KBM-7 (cell line): Measurements from ENCODE around the gene GID4.

Experiments
- DNase-seq: peaks from one replicate; pipeline ENCODE4 v3.0.0-alpha.2; 2015
- in situ Hi-C: fragments of 300-500 bp; cut with MboI; formaldehyde crosslinking; loops from 2 replicates; pipeline ENCODE4 v1.14.3; 2020; ENCODE audit warnings: low sequenced_read_pairs, low pct_unique_long_range_greater_than_20kb, mixed read lengths

GID4 gene

GRCh38 chr17:18039535-18040260, 490 bp downstream of the GID4 start:
- in situ Hi-C loops = no loop called here
- DNase-seq = peak; percentile 29

GRCh38 chr17:18040261-18040858, 1.2 kb downstream of the GID4 start:
- peak; percentile 15 for DNase-seq
- in situ Hi-C loops = no loop called here

- DNase-seq = no peak
- in situ Hi-C loops = no loop called here
Observed at GRCh38 chr17:18041776-18042175, 2.6 kb downstream of the GID4 start.

DNA sequence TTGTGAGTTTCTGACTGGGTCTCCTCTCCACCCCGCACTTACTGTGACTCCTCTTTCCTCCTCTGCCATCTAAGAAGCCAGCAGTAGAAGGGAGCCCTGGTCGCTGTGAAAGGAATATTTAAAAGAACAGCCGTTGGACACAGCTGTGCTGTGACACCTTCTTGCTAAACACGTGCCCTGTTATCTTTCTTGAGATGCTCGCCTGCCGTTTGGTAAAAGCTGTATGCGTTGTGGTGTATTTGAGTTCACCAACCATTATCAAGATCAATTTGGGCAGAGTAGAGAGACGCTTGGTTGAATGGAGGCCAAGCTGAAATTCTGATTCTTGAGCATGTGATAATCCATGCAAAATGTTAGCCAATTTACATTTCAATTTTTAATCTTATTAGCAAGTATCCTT, 3.8 kb downstream of the GID4 start:
- in situ Hi-C loops = no loop called here
- DNase-seq = no peak

DNA sequence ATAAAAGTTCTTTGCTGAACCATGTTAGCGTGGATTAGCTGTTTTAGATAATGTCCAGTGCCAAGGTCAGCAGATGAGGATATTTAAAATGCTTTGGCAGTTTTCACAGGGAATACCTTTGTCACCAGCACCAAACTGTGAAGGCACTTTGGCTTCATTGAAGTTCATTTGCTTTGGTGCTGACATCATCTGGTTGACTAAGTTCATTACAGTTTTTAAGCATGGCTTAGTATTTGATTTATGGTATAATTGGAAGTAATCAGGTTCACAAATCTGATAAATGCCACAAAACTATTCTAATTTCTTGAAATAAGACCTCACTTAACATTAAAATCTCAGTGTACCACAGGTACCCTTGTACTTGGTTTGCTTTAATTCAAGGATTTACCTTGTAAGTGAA, 4.3 kb downstream of the GID4 start:
- peak; percentile 11 for DNase-seq
- in situ Hi-C loops = no loop called here

GRCh38 chr17:18044609-18045008, 5.4 kb downstream of the GID4 start:
- DNase-seq = no peak
- in situ Hi-C loops = no loop called here

DNA sequence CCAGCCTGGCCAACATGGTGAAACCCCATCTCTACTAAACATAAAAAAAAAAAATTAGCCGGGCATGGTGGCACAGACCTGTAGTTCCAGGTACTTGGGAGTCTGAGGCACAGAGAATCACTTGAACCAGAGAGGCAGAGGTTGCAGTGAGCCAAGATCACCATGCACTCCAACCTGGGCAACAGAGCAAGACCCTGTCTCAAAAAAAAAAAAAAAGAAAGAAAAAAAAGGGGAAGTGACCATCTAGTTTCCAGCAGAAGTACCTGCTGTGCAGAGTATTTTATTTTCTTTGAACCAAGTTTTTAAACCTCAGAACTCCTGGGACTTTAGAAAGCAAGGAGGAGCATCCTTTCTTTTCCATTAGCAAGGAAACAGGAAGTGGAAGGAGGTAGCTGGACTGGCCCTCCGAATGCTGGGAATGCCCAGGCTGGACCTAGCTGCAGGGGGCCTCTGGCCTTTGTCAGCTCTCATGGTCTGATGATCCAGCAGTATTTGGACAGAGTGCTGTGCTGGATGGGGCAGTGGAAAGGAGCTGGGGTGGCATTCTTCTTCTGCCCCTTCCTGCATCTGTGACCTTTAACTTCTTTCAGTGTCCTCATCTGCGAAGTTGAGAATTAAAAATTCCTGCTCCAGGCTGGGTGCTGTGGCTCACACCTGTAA, 6.6 kb downstream of the GID4 start:
- peak; percentile 27 for DNase-seq
- in situ Hi-C loops = no loop called here

- no peak for DNase-seq
- in situ Hi-C loops = no loop called here
Observed at GRCh38 chr17:18055597-18055996, 16.4 kb downstream of the GID4 start.

DNA sequence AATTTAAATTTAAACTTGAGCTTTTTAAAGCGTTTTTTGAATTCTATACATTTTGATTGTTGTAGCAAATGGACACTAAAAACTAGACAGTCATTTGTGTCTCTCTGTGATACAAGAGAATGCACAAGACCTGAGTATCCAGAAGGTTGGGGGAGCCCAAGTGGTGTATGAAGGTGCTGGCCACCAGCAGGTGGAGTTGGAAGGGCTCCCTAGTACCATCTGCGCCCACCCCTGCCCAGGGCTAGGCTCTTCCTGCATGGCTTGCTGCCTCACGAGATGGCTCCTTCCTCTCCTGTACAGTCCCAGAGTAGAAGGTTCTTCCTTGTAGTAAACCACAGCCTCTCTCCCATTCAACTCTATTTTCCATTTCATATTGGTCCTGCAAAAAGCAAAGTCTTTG, 17.0 kb downstream of the GID4 start:
- in situ Hi-C loops = no loop called here
- peak; percentile 14 for DNase-seq

GRCh38 chr17:18059283-18059682, 20.1 kb downstream of the GID4 start:
- no peak for DNase-seq

GRCh38 chr17:18064053-18064452, 24.8 kb downstream of the GID4 start:
- in situ Hi-C loops = no loop called here
- DNase-seq = peak; percentile 18

More at GRCh38 chr17:18059283-18059682, 20.1 kb downstream of the GID4 start:
- in situ Hi-C loops = no loop called here

- no peak for DNase-seq
- in situ Hi-C loops = no loop called here
Observed at GRCh38 chr17:18065546-18065945, 26.3 kb downstream of the GID4 start.

DNA sequence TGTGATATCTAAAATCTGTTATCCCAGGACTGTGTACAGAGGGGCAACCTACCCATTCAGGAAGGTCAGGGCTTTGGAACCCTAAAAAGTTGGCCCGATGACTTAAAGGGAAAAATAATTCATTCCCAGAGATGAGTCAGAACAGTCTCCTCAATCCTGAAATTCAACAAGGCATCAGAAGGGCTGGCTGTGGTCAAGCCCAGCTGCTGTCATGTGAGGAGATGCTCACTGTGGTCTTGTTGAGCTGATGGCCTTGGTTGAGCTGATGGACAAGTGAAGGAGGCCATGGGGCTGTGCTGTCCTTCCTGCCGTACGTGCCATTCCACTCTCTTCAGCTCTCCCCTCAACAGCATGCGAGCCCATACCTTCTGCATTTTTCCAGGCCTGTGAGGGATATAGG, 27.7 kb downstream of the GID4 start:
- in situ Hi-C loops = no loop called here
- no peak for DNase-seq

DNA sequence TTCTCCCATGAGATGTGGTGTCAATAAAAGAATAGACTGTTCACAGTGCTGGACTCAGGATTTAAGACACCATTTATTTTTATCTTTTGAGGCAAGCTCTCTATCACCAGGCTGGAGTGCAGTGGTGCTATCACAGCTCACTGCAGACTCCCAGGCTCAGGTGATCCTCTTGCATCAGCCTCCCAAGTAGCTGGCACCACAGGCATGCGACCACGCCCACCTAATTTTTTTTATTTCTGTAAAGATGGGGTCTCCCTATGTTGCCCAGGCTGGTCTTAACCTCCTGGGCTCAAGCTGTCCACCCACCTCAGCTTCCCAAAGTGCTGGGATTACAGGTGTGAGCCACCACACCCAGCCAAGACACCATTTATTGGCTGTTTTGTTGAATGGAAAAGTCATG, 29.9 kb downstream of the GID4 start:
- no peak for DNase-seq
- in situ Hi-C loops = no loop called here

GRCh38 chr17:18070861-18071340, 31.7 kb downstream of the GID4 start:
- in situ Hi-C loops = no loop called here
- peak; percentile 81 for DNase-seq

DNA sequence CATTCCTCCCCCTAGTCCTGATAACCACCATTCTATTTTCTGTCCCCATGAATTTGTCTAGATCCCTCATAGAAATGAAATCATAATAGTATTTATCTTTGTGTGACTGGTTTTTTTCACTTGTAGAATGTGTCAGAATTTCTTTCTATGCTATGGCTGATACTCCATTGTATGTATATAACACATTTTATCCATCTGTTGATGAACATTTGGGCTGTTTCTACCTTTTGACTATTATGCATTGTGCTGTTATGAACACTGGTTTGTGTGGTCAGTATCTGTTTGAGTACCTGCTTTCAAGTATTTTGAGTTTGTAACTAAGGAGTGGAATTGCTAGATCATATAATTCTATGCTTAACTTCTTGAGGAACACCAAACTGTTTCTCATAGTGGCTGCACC, 32.5 kb downstream of the GID4 start:
- no peak for DNase-seq
- in situ Hi-C loops = no loop called here

- in situ Hi-C loops = no loop called here
Observed at GRCh38 chr17:18074566-18075272, 35.5 kb downstream of the GID4 start.

DNA sequence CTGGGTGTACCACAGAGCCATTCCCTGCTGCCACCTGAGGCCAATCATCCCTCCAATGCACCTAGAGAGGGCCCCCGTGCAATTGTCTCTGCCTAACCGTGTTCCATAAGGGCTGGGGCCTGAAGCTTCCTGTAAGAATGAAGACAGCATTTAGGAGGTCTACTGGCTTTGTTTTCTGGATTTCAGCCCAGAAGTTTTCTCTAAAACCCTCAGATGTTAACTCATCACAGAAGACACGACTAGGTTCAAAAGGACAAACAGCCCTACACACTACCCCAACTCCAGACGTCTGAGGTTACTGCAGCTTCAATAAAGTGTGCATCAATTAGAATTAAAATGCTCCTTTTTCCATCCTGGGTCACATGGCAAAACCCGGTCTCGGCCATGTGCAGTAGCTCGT, 37.7 kb downstream of the GID4 start:
- in situ Hi-C loops = no loop called here
- DNase-seq = no peak

More at GRCh38 chr17:18074566-18075272, 35.5 kb downstream of the GID4 start:
- no peak for DNase-seq

GRCh38 chr17:18079543-18079942, 40.3 kb downstream of the GID4 start:
- in situ Hi-C loops = no loop called here
- DNase-seq = no peak

DNA sequence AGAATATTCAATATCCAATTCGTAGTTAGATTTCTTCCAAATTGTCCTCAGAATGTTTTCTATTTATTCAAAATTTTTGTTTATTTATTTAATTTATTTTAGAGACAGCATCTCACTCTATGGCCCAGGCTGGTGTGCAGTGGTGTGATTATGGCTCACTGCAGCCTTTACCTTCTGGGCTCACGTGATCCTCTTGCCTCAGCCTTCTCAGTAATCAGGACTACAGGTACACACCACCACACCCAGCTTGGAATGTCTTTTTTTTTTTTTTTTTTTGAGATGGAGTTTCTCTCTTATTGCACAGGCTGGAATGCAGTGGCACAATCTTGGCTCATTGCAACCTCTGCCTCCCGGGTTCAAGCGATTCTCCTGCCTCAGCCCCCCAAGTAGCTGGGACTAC, 45.0 kb downstream of the GID4 start:
- no peak for DNase-seq
- in situ Hi-C loops = no loop called here
